ENCODE data around the gene CD2. TPM values are rescaled to one million over a fixed set of nuclear protein-coding genes. Genes with fewer than 3 reads are reported as not detected.
A peak's percentile ranks its signal among the peaks of the same experiment; 100 is the strongest.

The CD2 gene
- total RNA-seq, 1 donor: not detected

DNA sequence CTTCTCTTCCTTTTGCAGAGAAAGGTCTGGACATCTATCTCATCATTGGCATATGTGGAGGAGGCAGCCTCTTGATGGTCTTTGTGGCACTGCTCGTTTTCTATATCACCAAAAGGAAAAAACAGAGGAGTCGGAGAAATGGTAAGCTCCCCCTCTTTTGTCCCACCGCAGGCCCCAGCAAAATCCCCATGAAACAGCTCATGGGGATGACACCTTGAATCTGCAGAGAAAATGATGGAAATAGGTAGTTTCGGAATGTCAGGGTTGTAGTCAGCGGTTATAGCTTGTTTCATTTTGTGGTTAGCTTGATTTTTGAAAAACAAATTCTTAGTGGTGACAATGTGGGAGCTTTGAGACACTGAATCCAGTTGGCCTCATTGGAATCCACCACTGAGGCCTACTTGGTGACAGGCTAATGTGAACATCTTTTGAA lies 10.3 kb downstream of the CD2 start:
- no peak for DNase-seq (ENCODE audit: low read depth)
- TF ChIP-seq, protein P1, sequence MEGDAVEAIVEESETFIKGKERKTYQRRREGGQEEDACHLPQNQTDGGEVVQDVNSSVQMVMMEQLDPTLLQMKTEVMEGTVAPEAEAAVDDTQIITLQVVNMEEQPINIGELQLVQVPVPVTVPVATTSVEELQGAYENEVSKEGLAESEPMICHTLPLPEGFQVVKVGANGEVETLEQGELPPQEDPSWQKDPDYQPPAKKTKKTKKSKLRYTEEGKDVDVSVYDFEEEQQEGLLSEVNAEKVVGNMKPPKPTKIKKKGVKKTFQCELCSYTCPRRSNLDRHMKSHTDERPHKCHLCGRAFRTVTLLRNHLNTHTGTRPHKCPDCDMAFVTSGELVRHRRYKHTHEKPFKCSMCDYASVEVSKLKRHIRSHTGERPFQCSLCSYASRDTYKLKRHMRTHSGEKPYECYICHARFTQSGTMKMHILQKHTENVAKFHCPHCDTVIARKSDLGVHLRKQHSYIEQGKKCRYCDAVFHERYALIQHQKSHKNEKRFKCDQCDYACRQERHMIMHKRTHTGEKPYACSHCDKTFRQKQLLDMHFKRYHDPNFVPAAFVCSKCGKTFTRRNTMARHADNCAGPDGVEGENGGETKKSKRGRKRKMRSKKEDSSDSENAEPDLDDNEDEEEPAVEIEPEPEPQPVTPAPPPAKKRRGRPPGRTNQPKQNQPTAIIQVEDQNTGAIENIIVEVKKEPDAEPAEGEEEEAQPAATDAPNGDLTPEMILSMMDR (IDR thresholded peaks at IDR 0.05; ENCODE audit: insufficient read depth, low read depth, low read length): no peak
- no peak overlapping the region for H3K4me3 ChIP-seq (ENCODE audit: low read depth, low read length)

DNA sequence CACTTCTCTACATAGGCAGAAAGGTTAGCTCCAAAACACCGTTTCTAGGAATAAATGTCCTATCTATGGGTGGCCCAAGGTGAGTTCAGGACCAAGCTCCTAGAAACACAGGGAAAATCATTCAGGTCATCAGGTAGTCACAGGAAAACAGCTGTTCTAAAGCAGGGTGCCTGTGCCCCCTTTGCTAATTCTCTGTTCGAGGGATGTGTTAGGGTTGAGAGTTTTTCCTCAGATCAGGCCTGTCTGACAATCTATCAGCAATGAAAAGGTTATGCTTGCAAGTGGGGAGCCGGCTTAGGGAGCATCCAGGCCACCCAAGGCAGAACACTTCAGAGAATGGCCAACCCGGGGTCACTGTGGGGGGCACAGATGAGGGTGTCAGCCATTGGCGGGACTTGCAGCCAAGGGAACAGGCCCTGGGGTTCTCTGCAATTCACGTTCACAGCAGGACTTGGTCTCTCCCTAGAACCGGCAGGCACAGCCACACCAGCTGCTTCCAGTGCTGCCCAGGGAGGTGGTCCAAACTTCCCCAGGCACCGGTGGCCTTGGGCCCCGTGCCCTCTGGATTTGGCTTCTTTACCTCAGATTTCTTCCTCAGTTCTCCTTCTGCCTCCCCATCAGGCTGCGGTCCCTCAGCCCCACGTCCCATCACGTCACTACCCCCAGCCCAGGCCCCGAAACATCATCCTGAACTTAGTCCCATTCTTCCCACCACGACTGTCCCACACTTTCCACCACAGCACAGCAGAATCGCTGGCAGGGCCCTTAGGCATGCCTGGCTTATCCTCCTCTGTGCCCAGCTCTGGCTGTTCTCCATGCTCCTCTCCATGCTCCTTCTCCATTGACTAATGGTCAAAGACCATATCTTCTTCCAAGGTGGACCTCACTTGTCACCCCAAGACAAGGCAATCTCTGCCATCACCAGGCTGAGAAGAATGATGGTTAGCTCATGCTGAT lies 11.0 kb downstream of the CD2 start:
- no peak overlapping the region for H3K4me3 ChIP-seq (ENCODE audit: low read depth, low read length)
- TF ChIP-seq, protein P1 (IDR thresholded peaks at IDR 0.05; ENCODE audit: insufficient read depth, low read depth, low read length): no peak
- no peak for DNase-seq (ENCODE audit: low read depth)

DNA sequence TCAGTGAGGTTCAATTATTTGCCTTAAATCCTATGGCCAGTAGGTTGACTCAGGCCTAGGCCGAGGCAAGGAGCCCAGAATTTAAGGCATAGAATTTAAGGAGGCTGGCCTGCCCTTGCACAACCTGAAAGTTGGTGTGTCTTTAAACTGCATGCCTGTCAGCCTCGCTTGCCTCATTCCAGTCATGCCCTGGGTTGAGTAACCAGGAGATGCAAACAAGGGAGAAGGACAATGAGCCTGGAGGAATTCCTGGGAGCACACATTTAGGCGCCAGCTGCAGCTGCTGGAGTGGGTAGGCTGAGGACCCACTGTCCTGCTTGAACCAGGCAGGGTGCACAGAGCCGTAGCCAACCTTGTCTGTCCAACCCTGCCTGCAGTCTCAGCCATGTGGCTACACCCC lies 11.7 kb downstream of the CD2 start:
- H3K4me3 ChIP-seq (ENCODE audit: low read depth, low read length): no peak overlapping the region
- DNase-seq (ENCODE audit: low read depth): peak; percentile 21
- TF ChIP-seq, protein P1 (IDR thresholded peaks at IDR 0.05; ENCODE audit: insufficient read depth, low read depth, low read length): no peak

DNA sequence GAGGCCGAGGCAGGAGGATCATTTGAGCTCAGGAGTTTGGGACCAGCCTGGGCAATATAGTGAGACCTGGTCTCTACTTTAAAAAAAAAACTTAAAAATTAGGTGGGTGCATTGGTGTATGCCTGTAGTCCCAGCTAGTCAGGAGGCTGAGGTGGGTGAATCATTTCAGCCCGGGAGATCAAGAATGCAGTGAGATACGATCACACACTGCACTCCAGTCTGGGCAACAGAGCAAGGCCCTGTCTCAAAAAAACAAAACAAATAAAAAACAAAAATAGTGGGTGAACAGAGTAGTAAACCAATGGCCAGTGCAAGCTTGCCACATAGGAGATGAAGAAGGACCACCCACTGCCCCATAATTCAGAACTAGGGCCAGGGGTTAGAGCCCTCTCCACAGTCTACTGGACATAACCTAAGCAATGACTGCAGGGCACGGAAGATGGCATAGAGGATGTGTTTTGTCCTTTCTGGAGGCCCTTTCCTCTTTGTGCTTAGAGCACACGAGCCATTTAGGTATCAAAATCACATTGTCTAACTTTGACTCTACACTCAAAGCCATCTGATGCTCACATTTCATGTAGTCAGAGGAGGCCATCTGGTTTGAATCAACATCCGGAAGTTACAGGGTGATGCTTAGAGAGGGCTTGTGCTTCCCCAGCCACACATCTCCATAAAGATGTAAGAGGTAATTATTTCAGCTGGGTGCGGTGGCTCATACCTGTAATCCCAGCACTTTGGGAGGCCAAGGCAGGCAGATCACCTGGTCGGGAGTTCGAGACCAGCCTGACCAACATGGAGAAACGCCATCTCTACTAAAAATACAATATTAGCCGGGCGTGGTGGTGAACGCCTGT lies 12.6 kb downstream of the CD2 start:
- peak; percentile 29 for DNase-seq (ENCODE audit: low read depth)
- TF ChIP-seq, protein P1 (IDR thresholded peaks at IDR 0.05; ENCODE audit: insufficient read depth, low read depth, low read length): no peak

DNA sequence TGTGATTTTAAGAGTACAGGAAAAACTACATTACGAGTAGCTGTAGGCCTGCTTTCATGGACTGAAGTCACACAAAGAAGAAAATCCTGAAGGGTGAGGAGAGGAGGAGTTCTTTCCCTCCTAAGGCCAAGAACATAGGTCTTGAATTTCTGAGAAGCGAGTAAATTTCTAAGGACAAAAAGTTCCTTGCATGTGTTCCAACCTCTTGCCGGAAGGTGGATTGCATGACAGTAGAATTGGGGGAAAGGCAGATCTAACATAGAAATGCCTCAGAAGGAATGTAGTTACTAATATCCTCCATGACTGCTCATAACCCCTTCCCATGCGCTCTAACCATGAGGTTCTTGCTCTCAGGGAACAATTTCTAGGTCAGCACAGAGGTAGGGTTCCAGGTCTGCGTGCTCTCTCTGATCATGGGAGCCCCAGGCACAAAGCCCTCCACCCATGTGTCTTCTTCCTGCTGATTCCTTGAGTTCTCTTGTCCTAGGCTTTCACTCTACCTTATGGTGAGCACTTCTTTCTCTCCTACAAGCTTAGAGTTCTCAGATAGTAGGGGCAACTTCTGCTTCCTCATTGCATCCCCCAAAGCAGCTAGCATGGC lies 13.7 kb downstream of the CD2 start:
- H3K4me3 ChIP-seq (ENCODE audit: low read depth, low read length): no peak overlapping the region
- no peak for DNase-seq (ENCODE audit: low read depth)
- TF ChIP-seq, protein P1 (IDR thresholded peaks at IDR 0.05; ENCODE audit: insufficient read depth, low read depth, low read length): no peak

More for the DNA sequence above, 12.6 kb downstream of the CD2 start:
- H3K4me3 ChIP-seq (ENCODE audit: low read depth, low read length): no peak overlapping the region

DNA sequence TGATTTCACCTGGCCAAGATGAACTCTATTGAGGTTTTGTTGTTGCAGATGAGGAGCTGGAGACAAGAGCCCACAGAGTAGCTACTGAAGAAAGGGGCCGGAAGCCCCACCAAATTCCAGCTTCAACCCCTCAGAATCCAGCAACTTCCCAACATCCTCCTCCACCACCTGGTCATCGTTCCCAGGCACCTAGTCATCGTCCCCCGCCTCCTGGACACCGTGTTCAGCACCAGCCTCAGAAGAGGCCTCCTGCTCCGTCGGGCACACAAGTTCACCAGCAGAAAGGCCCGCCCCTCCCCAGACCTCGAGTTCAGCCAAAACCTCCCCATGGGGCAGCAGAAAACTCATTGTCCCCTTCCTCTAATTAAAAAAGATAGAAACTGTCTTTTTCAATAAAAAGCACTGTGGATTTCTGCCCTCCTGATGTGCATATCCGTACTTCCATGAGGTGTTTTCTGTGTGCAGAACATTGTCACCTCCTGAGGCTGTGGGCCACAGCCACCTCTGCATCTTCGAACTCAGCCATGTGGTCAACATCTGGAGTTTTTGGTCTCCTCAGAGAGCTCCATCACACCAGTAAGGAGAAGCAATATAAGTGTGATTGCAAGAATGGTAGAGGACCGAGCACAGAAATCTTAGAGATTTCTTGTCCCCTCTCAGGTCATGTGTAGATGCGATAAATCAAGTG lies 14.3 kb downstream of the CD2 start:
- H3K4me3 ChIP-seq (ENCODE audit: low read depth, low read length): no peak overlapping the region
- TF ChIP-seq, protein P1 (IDR thresholded peaks at IDR 0.05; ENCODE audit: insufficient read depth, low read depth, low read length): no peak
- no peak for DNase-seq (ENCODE audit: low read depth)
